ENCODE data around the gene IER5L.

IER5L gene

DNA sequence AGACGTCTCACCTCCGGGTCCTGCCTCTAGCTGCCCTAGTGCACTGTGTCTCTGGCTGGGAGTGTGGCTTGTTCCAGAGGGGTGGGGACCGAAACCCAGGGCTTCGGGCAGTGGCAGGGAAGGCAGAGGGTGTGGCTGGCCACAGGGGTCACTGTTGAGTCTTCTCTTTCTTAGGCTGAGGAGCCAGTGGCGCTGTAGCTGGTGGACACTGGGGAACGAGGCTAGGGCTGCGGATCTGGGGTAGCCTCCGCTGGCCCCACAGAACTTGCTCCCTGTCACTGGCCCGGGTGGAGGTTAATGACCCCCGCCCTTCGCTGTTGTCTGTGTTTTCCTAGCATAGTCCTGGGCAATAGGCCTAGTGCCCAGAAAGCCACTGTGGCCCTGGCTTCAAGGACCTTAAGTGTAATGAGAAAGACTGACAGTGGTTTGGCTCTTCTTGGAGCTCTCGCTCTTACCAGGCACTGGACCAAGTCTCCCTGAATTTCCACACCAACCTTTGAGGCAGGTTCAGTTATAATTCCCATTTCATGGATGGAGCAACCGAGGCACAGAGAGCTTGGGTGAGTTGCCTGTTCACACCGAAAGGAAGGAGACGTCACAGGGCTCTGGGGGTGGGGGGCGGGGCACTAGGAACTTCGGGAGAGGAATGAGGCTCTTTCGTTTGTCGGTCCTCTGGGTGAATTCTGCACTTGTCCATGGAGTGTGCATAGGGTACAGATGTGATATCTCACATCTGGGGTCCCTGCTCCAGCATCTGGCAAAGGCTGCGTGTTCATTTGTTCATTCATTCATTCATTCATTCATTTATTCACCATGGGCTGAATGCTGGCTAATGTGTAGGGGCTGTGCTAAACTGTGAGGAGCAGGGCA lies 4.8 kb upstream of the IER5L start:
- no peak overlapping the region for H3K4me3 ChIP-seq
- H3K27ac ChIP-seq, result no peak overlapping the region
- TF ChIP-seq, protein P1, sequence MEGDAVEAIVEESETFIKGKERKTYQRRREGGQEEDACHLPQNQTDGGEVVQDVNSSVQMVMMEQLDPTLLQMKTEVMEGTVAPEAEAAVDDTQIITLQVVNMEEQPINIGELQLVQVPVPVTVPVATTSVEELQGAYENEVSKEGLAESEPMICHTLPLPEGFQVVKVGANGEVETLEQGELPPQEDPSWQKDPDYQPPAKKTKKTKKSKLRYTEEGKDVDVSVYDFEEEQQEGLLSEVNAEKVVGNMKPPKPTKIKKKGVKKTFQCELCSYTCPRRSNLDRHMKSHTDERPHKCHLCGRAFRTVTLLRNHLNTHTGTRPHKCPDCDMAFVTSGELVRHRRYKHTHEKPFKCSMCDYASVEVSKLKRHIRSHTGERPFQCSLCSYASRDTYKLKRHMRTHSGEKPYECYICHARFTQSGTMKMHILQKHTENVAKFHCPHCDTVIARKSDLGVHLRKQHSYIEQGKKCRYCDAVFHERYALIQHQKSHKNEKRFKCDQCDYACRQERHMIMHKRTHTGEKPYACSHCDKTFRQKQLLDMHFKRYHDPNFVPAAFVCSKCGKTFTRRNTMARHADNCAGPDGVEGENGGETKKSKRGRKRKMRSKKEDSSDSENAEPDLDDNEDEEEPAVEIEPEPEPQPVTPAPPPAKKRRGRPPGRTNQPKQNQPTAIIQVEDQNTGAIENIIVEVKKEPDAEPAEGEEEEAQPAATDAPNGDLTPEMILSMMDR (IDR thresholded peaks at IDR 0.05), result no peak
- DNase-seq (ENCODE audit: low spot score), result no peak

DNA sequence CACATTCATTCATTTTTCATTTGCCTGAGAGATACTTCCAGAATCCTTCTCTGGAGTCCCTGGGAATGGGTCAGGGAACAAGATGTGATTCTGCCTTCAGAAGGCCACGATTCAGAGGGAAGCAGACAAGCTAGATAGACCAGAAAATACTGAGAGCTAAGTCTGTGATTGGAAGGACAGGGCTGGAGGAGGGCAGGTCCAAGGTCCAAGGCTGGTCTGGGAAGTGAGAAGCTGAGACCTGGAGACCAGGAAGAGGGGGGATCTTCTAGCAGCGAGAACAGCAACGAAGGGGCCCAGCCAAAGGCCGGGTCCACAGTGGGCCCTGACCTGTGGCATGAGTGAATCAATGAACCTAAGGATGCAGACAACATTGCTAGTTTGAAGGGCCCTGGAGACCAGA lies 4.1 kb upstream of the IER5L start:
- DNase-seq (ENCODE audit: low spot score), result no peak
- TF ChIP-seq, protein P1 (IDR thresholded peaks at IDR 0.05), result no peak
- Histone ChIP-seq H3K27ac (no peak overlapping the region), H3K4me3 (no peak overlapping the region)

DNA sequence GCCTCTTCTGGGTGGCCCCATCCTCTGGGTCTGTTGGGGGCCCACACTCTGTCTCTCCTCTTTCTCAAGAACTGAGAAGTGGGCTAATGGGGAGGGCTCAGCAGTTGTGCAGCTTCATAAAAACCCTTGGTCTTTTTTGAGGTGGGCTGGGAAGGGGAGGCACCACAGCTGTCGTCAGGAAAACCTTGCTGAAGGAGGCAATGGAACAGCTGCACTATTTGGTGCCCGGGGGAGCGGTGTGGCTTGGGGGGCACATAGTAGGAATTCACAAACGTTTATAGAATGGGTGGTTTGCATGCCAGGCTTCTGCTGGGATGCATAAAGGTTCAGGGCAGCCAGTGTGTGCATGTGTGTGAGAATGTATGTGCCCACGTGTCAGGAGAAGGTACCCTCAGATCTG lies 3.2 kb upstream of the IER5L start:
- DNase-seq (ENCODE audit: low spot score), result no peak
- TF ChIP-seq, protein P1 (IDR thresholded peaks at IDR 0.05), result no peak
- no peak overlapping the region for H3K27ac ChIP-seq
- H3K4me3 ChIP-seq, result no peak overlapping the region

DNA sequence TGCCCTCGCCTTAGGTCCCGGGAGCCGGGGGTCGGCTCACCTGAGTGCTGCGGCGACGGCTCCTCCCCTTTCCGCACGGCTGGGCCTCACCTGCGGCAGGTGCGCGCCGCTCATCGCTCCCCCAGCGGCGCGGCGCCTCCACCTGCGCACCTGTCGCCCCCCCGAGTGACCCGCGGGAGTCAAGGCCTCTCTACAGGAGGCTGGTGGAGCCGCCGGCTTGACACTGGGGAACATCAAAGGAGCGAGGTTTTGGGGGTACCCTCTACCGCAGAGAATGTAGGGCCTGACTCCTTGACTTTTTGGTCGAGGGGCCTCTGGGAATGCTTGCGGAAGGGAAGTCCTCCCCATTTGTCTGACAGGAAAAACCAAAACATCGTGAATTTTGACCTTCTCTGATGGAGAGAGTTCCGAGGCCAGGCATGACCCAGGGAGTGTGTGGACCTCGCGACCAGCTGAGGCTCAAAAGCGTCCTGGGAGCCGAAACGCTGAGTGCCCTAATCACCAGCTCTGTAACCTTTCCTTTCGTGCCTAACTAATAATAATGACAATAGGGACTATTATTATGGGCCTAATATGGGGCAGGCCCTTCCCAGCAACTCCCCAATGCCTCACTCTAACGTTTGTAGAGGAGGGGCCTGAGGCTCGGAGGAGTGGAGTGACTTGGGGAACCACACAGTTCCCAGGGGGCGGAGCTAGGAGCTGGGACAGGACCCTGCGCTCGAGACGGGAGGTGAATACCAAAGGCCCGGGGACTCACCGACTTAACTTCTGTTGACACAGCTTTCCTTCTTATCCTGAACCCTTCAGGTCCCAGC lies 714 bp upstream of the IER5L start:
- Histone ChIP-seq H3K27ac (no peak overlapping the region), H3K4me3 (peak overlapping the region; percentile 96)
- peak; percentile 73 for DNase-seq (ENCODE audit: low spot score)
- TF ChIP-seq, protein P1 (IDR thresholded peaks at IDR 0.05), result no peak

DNA sequence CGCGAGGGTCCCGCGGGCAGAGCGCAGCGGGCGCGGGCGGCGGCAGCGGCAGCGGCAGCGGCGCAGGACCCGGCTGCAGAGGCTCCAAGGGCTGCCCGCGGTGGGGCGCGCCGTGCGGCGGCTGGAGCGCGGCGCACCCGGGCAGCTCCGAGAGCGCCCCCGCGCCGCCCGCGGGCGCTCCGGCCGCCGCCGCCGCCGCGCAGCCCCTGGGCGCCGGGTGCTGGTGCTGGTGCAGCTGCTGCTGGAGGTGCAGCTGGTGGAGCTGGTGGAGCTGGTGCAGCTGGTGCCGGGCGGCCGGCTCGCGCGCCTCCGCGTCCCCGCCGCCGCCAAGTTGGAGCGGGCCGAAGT lies 644 bp downstream of the IER5L start:
- no peak for DNase-seq (ENCODE audit: low spot score)
- TF ChIP-seq, protein P1 (IDR thresholded peaks at IDR 0.05), result no peak
- peak overlapping the region; percentile 88 to 98 for H3K27ac ChIP-seq
- H3K4me3 ChIP-seq, result peak overlapping the region; percentile 96

DNA sequence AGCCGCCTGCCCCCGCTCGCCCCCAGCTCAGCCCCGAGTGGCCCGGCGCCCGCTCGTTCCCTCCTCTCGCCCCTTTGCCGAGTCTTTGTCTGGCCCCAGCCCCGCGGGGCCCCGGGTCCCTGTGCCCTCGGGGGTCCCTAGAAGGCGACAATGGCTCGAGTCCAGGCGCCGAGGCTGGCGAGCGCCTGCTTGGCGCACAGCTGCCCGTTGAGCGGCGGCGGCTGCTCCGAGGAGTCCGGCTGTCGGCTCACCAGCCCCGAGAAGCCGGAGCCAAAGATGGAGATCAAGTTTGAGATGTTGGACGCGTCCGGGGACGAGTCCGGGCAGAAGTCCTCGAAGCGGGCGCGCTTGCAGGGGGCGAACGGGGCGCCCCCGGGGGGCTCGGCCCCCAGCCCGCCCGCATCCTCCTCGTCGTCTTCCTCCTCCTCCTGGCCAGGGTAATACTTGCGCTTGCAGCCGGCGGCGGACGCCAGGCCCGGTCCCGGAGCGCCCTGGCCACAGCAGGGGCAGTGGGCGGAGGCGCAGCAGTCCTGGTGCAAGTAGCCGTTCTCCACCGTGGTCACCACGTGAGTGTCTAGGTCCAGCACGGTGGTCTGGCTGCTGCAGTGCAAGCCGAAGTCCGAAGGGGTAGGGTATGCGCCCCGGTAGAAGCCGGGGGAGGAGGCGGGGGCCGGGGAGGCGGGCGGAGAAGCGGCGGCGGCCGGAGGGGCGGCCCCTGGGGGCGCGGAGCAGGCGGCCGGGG lies 1.2 kb downstream of the IER5L start:
- DNase-seq (ENCODE audit: low spot score), result peak; percentile 83
- TF ChIP-seq, protein P1 (IDR thresholded peaks at IDR 0.05), result no peak
- Histone ChIP-seq H3K27ac (peak overlapping the region; percentile 88 to 98), H3K4me3 (peak overlapping the region; percentile 96)
